Activated CD4-positive, alpha-beta T cell treated with anti-CD3 and anti-CD28 coated beads for 1 hour (primary cell): ENCODE measurements around the gene GALP.
"Not testable (repeated sequence)": the region's sequence is repeated elsewhere in the genome, so short reads cannot be mapped to it uniquely, and the experiment has no call there.

ENCODE experiments used
- DNase-seq: peaks from one replicate; pipeline ENCODE4 v3.0.0-alpha.2; 2020

Gene GALP

DNA sequence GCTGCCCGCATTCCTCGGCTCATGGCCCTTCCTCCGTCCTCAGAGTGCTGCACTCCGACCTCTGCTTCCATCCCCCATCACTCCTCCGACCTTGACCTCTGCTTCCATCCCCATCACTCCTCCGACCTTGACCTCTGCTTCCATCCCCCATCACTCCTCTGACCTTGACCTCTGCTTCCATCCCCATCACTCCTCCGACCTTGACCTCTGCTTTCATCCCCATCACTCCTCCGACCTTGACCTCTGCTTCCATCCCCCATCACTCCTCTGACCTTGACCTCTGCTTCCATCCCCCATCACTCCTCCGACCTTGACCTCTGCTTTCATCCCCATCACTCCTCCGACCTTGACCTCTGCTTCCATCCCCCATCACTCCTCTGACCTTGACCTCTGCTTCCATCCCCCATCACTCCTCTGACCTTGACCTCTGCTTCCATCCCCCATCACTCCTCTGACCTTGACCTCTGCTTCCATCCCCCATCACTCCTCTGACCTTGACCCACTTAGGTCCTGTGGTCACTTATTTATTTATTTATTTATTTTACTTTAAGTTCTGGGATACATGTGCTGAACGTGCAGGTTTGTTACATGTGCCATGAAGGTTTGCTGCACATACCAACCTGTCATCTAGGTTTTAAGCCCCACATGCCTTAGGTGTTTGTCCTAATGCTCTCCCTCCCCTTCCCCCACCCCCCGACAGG lies 26.7 kb upstream of the GALP start:
- DNase-seq: not testable (repeated sequence)

DNA sequence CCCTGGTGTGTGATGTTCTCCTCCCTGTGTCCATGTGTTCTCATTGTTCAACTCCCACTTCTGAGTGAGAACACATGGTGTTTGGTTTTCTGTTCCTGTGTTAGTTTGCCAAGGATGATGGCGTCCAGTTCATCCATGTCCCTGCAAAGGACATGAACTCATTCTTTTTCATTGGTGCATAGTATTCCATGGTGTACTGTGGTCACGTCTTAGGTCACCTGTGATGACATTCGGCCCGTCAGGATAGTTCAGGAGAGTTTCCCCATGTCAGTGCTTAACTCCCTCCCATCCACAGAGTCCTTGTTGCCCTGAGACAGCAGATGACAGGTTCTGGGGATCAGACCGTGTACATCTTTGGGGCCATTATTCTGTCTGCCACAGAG lies 26.2 kb upstream of the GALP start:
- no peak for DNase-seq

DNA sequence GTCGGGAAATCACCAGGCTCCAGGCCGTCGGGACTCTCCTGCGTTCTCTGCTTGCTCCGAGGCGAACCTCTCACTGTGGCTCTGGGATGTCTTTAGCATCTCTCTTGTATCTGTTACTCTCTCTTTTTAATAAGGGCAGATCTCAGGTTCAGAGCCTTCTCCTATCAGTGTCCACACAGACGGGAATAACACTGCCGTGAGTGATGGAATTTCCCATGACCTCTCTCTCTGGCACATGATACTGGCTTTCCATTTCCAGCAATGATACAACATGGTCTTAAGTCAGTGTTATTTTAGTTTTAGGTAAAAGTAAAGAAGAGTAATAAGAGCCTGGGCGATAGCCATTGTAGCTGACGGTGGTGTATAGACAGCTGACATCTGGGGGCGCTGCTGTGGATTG lies 25.4 kb upstream of the GALP start:
- DNase-seq: no peak

DNA sequence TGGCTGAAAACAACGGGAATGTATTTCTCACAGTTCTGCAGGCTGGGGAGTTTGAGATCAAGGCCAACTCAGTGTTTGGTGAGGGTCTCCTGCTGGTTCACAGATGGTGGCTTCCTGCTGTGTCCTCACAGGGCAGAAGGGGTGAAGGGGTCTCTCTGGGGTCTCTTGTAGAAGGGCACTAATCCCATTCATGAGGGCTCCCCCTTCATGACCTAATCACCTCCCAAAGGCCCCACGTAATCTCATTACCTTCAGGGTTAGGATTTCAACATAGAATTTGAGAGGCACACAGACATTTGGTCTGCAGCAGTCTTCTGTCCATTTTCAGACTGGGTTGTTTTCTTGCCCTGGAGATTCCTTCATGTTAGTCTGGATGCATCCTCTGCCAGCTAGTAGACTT lies 23.2 kb upstream of the GALP start:
- DNase-seq: no peak

DNA sequence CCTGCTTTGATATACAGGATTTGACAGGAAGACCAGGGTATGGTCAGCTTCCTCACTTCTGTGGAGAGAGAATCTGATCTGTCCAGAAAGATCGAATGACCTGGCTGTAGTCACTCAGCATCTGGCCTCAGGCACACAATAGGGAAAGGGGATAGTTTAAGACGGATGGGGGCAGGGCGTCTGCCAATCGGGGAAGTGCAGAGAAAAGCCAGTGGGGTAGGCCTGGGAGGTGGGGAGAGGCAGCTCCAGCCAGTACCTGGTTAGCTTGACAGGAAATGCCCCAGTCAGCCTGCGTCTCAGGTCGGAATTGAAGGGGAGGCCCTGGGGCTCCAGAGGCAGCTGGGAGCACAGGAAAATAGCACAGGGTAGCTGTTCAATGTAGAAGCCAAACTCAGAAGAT lies 22.3 kb upstream of the GALP start:
- DNase-seq: no peak

DNA sequence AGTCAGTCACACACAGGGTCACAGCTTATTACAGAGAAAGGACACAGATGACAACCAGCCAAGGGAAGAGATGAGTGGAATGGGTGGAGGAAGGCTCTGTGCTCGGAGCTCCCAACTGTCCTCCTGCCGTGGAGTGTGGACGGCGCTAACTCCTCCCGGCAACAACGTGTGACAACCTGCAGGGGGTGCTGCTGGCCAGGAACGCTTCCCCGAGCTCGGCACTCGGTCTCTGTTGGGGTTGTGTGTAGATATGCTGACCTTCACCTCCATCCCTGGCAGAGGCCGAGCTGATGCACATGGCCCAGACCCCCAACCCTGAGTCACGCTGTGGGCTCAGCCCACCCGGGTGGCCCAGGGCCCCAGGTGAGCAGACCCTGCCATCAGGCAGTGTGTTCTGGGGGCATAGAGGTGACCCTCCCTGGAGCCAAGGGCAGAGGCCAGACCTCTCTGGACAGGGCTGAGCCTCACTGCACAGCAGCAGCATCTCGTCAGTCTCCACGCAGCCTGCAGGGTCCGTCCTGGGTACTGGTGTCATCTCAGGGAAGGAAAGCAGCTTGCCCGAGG lies 20.6 kb upstream of the GALP start:
- no peak for DNase-seq

DNA sequence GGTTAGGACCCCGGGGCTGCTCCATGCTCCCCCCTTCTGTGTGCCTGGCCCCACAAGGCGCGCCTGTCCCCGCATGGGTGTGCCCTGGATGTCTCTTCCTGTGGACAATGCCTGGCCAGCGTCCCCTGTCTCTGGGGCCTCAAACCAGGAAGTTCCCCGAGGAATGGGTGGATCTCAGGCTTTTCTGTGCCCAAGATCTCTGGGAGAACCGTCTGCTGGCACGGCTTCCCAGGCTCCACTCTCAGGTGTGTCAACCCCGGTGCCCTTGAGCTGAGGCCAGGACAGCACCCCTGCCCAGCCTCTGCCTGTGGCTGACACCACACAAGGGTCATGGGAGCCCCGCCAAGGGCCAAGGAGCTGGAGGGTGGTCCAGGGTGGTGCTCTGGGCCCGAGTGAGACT lies 19.0 kb upstream of the GALP start:
- DNase-seq: no peak

DNA sequence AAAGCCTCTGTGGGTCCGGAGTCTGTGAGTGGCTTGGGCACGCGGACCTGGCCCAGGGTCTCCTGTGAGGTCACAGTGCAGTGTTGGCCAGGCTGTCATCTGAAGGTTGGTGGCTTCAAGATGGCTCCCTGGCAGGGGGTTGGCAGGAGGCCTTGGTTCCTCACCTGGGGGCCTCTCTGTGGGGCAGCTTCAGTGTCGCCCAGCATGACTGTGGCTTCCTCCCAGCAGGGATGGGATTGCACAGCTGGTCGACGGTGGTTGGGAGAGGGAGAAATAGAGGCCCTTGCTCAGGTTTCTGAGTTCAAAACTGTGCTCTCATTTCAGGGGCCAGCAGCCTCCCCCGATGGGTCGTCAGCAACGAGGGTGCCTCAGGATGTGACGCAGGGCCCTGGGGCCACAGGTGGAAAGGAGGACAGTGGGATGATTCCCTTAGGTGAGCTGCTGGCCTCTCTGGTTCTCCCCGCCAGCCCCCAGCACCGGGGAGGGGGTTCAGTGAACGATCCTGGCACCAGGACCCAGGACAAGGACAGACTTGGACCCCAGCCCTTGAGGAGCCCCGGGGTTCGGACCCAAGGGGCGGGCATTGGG lies 17.5 kb upstream of the GALP start:
- no peak for DNase-seq

DNA sequence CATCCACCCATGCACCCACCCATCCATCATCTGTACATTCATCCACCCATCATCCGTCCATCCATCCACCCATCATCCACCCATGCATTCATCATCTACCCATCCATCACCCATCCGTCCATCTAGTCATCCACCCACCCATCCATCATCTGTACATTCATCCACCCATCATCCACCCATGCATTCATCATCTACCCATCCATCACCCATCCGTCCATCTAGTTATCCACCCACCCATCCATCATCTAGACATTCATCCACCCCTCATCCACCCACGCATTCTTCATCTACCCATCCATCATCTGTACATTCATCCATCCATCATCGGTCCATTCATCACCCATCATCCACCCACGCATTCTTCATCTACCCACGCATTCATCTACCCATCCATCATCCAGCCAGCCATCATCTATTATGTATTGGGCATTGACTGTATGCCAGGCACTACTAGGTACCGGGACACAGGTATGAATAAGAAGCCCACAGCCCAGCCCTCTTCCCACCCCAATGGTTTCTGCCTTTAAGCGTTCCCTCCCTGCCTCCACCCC lies 16.7 kb upstream of the GALP start:
- DNase-seq: no peak

DNA sequence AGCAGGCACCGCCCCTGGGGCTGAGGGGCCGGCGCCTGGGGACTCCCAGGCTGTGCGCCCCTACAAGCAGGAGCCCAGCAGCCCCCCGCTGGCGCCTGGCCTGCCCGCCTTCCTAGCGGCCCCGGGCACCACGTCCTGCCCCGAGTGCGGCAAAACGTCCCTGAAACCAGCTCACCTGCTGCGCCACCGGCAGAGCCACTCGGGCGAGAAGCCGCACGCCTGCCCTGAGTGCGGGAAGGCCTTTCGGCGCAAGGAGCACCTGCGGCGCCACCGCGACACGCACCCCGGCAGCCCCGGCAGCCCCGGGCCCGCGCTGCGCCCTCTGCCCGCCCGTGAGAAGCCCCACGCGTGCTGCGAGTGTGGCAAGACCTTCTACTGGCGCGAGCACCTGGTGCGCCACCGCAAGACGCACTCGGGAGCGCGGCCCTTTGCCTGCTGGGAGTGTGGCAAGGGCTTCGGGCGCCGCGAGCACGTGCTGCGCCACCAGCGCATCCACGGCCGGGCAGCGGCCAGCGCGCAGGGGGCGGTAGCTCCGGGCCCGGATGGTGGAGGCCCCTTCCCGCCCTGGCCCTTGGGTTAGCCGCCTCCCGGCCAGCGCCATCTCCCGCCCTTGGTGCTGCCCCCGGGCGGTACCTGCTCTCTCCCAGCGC lies 16.1 kb upstream of the GALP start:
- no peak for DNase-seq

DNA sequence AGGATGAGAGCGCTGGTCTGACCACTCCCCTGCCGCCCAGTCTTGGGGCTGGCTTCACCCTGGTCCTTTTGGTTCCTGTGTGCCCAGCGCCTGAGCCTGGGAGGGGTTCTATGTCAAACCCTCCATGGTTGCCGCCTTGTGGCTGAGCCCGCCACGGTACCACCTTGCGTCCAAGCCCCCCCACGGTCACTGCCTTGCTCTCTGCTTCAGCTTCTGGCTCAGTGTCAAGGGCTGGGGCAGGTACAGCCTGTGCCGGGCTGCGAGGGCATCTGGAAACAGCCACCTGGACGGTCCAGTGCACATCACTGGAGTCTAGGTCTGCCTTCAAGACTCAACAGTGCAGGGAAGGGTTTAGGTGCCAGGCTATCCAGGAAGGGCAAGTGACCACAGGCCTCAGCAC lies 14.3 kb upstream of the GALP start:
- DNase-seq: no peak

DNA sequence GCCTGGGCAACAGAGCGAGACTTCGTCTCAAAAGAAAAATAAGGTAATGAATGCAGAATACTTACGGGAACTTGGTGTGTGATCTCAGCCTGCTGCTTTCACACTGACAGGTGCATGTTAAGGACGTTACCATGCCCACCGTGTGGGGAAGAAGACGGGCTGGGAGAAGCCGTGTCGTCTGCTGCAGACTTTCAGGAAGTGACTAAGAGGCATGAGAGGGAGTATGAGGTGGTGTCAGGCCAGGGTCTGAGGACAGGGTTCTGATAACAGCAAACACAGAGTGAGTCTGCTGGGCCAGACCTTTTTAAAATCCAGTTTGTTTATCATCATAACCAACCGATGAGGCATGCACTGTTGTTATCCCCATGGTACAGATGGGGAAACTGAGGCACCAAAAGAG lies 13.6 kb upstream of the GALP start:
- no peak for DNase-seq

DNA sequence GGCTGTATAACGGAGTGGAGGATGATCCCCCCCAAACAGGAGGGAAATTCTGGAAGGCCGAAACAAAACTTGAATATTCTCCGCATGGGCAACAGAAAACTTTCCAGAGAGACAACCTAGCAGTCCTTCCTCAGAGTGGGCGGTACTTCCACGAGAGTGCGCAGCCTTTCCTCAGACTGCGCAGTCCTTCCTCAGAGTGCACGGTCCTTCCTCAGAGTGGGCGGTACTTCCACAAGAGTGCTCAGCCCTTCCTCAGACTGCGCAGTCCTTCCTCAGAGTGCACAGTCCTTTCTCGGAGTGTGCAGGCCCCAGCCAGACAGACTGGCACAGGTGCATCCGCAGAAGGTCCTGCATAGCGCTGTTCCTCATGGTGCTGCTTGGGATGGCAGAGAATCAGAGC lies 12.7 kb upstream of the GALP start:
- DNase-seq: no peak

DNA sequence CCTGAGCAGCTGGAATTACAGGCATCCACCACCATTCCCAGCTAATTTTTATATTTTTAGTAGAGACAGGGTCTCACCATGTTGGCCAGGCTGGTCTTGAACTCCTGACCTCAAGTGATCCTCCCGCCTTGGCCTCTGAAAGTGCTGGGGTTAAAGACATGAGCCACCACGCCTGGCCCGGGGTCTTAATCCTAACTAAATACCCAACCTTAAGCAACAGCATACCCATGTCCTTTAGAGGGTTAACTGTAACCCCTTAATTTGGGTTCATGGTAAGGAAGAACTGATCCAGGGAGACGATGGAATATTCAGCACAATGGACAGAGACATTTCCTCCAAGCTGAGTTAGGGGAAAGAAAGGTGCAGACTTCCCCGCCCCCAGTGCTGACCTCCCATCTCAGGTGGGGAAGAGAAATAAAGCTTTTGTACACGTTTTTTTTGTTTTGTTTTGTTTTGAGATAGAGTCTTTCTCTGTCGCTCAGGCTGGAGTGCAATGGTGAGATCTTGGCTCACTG lies 8.7 kb upstream of the GALP start:
- DNase-seq: no peak

DNA sequence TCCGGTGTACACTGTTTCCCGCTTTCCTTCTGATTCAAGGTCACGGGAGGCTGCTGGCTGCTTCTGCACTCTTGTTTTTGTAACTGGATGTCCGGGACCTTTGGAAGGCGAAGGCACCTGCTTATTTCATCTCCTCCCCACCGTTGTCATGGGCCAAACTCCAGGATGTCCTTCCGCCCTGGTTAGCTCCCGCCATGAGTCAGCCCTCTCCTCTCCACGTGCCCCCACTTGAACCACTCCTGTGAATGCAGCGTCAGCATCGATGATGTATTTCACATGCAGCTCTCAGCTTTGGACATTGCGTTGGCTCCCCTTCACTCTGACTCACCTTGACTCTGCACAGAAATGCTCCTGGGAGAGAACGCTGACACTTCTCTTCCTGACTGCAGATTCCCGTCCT lies 5.5 kb upstream of the GALP start:
- no peak for DNase-seq

DNA sequence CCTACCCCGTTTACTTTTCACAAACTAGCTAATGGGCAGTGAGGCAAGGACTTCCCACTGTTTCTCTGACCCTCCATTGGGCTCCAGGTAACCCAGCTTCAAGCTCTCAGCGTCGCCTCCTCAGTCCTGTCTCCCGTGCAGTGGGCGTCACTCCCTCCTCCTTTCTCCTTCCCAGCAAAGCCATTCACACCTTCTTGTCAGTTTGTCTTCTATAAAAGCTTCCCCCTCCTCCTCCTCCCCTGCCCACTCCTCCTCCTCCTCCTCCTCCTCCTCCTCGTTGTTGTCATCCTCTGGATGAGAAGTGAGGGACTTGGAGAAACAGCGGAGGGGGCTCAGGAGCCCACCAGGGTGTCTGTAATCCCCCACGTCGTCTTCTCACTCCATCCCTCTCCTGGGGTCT lies 1.7 kb upstream of the GALP start:
- DNase-seq: no peak

DNA sequence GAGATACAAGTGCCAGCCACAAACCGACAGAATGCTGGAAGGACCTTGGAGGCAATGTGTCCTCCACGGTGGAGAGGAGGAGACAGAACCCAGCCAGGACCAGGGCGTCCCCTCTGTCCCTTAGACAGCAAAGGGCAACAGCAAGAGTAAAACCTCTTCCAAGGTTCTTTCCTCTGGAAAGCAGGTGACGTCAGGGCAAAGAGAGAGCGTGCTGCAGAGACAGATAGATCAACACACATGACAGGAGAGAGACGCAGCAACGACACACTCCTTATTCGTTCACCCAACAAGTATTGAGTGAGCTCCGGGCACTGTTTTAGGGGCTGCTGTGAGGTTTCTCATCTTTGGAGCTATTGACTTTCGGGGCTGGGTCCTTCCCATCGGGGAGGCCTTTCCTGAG lies 1.3 kb upstream of the GALP start:
- no peak for DNase-seq

DNA sequence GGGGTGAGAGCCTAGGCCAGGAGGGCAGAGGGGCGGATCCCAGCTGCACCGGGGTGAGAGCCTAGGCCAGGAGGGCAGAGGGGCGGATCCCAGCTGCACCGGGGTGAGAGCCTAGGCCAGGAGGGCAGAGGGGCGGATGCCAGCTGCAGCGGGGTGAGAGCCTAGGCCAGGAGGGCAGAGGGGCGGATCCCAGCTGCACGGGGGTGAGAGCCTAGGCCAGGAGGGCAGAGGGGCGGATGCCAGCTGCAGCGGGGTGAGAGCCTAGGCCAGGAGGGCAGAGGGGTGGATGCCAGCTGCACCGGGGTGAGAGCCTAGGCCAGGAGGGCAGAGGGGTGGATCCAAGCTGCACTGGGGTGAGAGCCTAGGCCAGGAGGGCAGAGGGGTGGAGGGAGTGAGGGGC lies 502 bp downstream of the GALP start:
- not testable (repeated sequence) for DNase-seq

DNA sequence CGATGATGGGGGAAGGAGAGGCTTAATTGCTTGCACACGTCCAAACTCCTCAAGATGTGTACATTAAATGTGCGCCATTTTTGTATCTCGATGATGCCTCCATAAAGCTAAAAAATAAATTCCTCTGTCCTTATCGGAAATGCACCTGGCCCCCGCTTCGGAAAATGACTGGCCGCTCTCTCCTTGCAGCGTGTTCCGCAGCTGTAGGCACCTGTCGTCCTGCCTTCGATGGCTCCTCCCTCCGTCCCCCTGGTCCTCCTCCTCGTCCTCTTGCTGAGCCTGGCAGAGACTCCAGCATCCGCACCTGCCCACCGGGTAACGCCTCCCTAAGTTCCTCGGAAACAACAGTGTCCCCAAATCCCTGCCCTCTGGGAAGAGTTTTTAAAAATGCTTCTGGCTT lies 1.1 kb downstream of the GALP start:
- no peak for DNase-seq

DNA sequence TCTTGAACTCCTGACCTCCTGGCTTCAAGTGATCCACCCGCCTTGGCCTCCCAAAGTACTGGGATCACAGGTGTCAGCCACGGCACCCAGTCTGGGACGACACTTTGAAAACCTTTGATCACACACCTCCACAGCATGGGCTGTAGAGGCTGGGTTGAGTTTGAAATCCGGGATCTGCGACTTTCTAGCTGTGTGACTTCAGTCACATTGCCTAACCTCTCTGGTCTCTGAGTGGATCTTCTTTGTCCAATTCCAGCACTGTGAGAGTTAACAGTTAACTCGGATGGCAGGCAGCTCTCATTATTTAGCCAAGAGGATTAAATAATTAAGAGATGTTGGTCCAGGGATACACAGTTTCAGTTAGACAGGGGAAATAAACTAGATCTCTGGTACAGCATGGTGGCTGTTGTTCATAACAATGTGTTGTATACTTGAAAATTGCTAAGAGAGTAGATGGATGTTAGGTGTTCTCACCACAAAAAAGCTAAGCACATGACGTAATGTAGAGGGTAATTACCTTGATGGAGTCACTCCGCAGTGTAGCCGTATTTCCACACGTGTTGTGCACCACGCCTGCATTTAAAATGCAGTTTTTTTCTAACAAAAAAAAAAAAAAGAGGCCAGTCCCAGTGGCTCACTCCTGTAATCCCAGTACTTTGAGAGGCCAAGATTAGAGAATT lies 1.9 kb downstream of the GALP start:
- no peak for DNase-seq

DNA sequence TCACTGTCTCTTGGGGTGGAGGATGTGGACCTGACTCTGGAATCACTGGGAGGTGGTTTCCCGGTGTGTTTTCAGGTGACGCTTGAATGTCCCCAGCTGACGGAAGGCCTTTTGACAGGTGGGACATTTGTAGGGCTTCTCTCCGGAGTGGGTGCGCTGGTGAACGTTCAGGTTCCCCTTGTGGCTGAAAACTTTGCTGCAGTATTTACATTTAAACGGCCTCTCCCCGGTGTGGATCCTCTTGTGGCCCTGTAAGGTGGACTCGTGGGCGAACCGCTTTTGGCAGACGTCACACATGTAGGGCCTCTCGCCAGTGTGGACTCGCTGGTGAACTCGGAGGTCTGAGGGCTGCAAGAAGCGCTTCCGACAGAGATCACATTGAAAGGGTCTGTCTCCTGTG lies 14.0 kb downstream of the GALP start:
- DNase-seq: no peak

DNA sequence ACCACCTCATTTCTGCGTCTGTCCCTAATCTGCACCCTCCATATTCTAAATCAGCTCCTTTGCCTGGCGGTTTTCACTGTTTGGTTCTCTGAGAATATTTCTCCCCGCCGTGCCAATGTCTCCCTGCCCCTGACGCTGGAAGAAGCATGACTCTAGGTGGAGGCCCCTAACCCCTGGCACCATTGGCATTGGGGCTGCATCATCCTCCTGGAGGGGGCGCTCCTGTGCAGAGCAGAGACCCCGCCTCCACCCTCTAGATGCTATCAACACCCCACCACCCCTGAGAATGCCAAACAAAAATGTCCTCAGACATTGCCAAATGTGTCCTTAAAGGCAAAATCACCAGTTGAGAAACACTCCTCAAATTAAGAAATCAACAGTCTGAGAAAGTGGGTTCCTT lies 15.3 kb downstream of the GALP start:
- DNase-seq: no peak

DNA sequence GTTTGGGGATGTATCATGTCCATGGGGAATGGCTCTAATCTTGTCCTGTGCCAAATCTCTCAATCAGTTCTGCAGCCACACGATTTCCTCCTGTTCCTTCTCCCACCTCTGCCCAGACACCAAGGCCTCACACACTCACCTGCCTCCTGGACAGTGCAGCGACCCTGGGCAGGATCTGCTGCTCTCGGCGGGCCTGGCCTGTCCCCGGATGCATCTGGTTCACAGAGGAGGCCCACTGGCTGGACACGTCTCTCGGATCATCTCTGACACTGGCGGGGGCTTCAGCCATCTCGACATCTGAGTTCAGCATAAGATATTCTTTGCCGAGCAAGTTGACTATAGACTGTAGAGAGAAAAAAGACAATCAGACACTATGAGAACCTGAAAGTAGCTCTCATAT lies 15.9 kb downstream of the GALP start:
- DNase-seq: no peak
